SK-N-MC (cell line): ENCODE measurements around the gene YBX2.

ENCODE experiments used
- EZH2 ChIP-seq: fragments of 200-600 bp; sonication (generic); IDR thresholded peaks from one replicate; pipeline ENCODE4 v1.6.1; 2017; ENCODE audit warnings: antibody characterized with exemption
- POLR2AphosphoS5 ChIP-seq: IDR thresholded peaks from 2 replicates; pipeline ENCODE4 v1.6.1; 2012; ENCODE audit warnings: mild to moderate bottlenecking, low read depth, low read length, borderline replicate concordance

DNA sequence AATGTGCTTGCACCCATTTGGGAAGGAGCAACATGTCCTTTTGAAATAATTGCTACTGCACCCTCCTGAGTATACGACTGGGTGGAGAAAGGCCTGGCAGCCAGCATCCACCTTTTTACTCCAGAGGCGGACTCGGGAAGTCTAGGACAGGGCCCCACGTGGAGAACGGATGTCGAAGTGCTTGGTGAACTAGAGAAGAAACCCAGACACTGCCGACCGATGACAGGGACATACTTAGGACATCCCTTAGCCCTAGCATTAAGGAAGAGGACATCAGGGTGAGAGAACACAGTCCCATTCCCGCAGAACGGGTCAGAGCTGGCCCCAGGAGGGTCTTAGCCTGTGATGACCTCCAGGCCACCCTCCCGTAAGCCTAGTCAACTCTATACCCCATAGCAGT lies 3.8 kb downstream of the YBX2 start:
- TF ChIP-seq EZH2 (no peak), POLR2AphosphoS5 (no peak)
